H1 (cell line): Measurements from ENCODE around the gene SOWAHD. TPM values are rescaled to one million over a fixed set of nuclear protein-coding genes. Genes with fewer than 3 reads are reported as not detected.

Experiments used
- CTCF ChIA-PET: fragments of 300-600 bp; sonication (Branson Sonifier 250); formaldehyde crosslinking; loops from one replicate; lab custom pipeline; 2021; ENCODE audit not compliant: partially characterized antibody; lab: Charles Lee
- POLR2A ChIA-PET: fragments of 300-600 bp; sonication (Branson Sonifier 250); formaldehyde crosslinking; loops from one replicate; lab custom pipeline; 2021; ENCODE audit warnings: inconsistent platforms; ENCODE audit not compliant: partially characterized antibody; lab: Charles Lee
- DNase-seq, 2 experiments: peaks; one replicate each; pipeline versions ENCODE4 v3.0.0 to v3.0.0-alpha.2; 2010 to 2022; ENCODE audit warnings: low spot score in 2 of 2, low read depth in 1 of 2, mixed read lengths in 1 of 2
- FAIRE-seq: peaks from 2 replicates; lab custom pipeline; 2011; peaks lifted over from hg19 to GRCh38; lab: Jason Lieb, UNC
- H2AFZ ChIP-seq: 2 replicates; pipeline ENCODE4 v1.8.1; 2012; ENCODE audit warnings: low read length, inconsistent platforms
- H2AK5ac ChIP-seq: 2 replicates; pipeline ENCODE4 v1.6.1; 2013; ENCODE audit warnings: low read depth, low read length
- H2BK120ac ChIP-seq: replicated peaks from 2 replicates; pipeline ENCODE3; 2013; ENCODE audit warnings: low read depth, low read length, inconsistent platforms
- H2BK12ac ChIP-seq: 2 replicates; pipeline ENCODE4 v1.6.1; 2013; ENCODE audit warnings: low read depth, low read length
- H2BK15ac ChIP-seq: 2 replicates; pipeline ENCODE4 v1.6.1; 2013; ENCODE audit warnings: low read length
- H2BK20ac ChIP-seq: 2 replicates; pipeline ENCODE4 v1.6.1; 2013; ENCODE audit warnings: low read length
- H2BK5ac ChIP-seq: 2 replicates; pipeline ENCODE4 v1.6.1; 2013; ENCODE audit warnings: low read depth, low read length
- H3K14ac ChIP-seq: 2 replicates; pipeline ENCODE4 v1.6.1; 2013; ENCODE audit warnings: inconsistent platforms; ENCODE audit not compliant: insufficient read length
- H3K18ac ChIP-seq: 2 replicates; pipeline ENCODE4 v1.6.1; 2013; ENCODE audit warnings: low read length; ENCODE audit errors: extremely low read depth
- H3K23ac ChIP-seq: 2 replicates; pipeline ENCODE4 v1.6.1; 2013; ENCODE audit warnings: inconsistent platforms; ENCODE audit not compliant: insufficient read length
- H3K23me2 ChIP-seq: 2 replicates; pipeline ENCODE4 v1.6.1; 2013; ENCODE audit warnings: low read depth, low read length
- H3K27ac ChIP-seq: 2 replicates; pipeline ENCODE4 v1.6.1; 2011; ENCODE audit warnings: low read depth, low read length, inconsistent platforms
- H3K27me3 ChIP-seq, 4 experiments: replicated peaks in 1 of 4; 1 replicate in 1 of 4; 2 replicates in 3 of 4; pipeline versions ENCODE4 v1.6.1 to v1.8.1; 2011 to 2013; ENCODE audit warnings: low read length in 3 of 4, mild to moderate bottlenecking in 3 of 4, inconsistent platforms in 2 of 4, mixed read lengths in 2 of 4, moderate library complexity in 1 of 4; ENCODE audit not compliant: control insufficient read depth in 3 of 4, insufficient read depth in 3 of 4; ENCODE audit errors: extremely low read depth in 1 of 4
- H3K36me3 ChIP-seq, 4 experiments: 2 replicates each; pipeline versions ENCODE4 v1.6.1 to v1.8.1; 2011 to 2013; ENCODE audit warnings: mild to moderate bottlenecking in 4 of 4, low read length in 3 of 4, moderate library complexity in 2 of 4, control low read depth in 1 of 4, inconsistent platforms in 1 of 4; ENCODE audit not compliant: insufficient read depth in 4 of 4, control insufficient read depth in 2 of 4
- H3K4ac ChIP-seq: replicated peaks from 2 replicates; pipeline ENCODE3; 2013; ENCODE audit warnings: low read length, low read depth, mixed read lengths, inconsistent platforms; ENCODE audit not compliant: insufficient read length
- H3K4me1 ChIP-seq, 4 experiments: replicated peaks in 1 of 4; 1 replicate in 1 of 4; 2 replicates in 3 of 4; pipeline versions ENCODE4 v1.6.1 to v1.8.1; 2011 to 2013; ENCODE audit warnings: low read length in 3 of 4, inconsistent platforms in 2 of 4, mixed read lengths in 1 of 4; ENCODE audit not compliant: insufficient read depth in 4 of 4, control insufficient read depth in 3 of 4
- H3K4me2 ChIP-seq, 2 experiments: 2 replicates each; pipeline versions ENCODE4 v1.6.1 to v1.8.1; 2011 to 2013; ENCODE audit warnings: low read depth in 2 of 2, low read length in 2 of 2, control low read depth in 1 of 2, inconsistent platforms in 1 of 2, mild to moderate bottlenecking in 1 of 2; ENCODE audit not compliant: insufficient read depth in 1 of 2
- H3K4me3 ChIP-seq, 4 experiments: fragments of 200-600, 300-600 bp in 1 of 4; sonication (generic), shearing (Covaris generic), sonication (Bioruptor Twin) in 1 of 4; 2 replicates each; pipeline versions ENCODE4 v1.5.1 to v1.8.1; 2011 to 2016; ENCODE audit warnings: low read length in 4 of 4, low read depth in 3 of 4, control low read depth in 2 of 4, inconsistent platforms in 2 of 4, mild to moderate bottlenecking in 2 of 4, mixed read lengths in 1 of 4, moderate library complexity in 1 of 4; ENCODE audit not compliant: insufficient read depth in 2 of 4; ENCODE audit errors: extremely low read depth in 1 of 4
- H3K56ac ChIP-seq: replicated peaks from 2 replicates; pipeline ENCODE3; 2013; ENCODE audit warnings: low read depth, mild to moderate bottlenecking, mixed read lengths, low read length, inconsistent platforms; ENCODE audit not compliant: insufficient read length
- H3K79me1 ChIP-seq: 2 replicates; pipeline ENCODE4 v1.6.1; 2013; ENCODE audit warnings: low read depth, low read length, control low read depth
- H3K79me2 ChIP-seq, 2 experiments: 2 replicates each; pipeline versions ENCODE4 v1.6.1 to v1.8.1; 2012 to 2013; ENCODE audit warnings: low read length in 2 of 2, mild to moderate bottlenecking in 2 of 2, inconsistent platforms in 1 of 2; ENCODE audit not compliant: insufficient read depth in 2 of 2, control insufficient read depth in 1 of 2
- H3K9ac ChIP-seq, 4 experiments: replicated peaks in 1 of 4; 1 replicate in 1 of 4; 2 replicates in 3 of 4; pipeline versions ENCODE4 v1.6.1 to v1.8.1; 2011 to 2013; ENCODE audit warnings: low read depth in 3 of 4, low read length in 3 of 4, control low read depth in 2 of 4, mild to moderate bottlenecking in 2 of 4, moderate library complexity in 2 of 4, inconsistent platforms in 1 of 4; ENCODE audit errors: extremely low read depth in 1 of 4
- H3K9me3 ChIP-seq, 2 experiments: 2 replicates each; pipeline versions ENCODE4 v1.6.1 to v1.8.1; 2012 to 2013; ENCODE audit warnings: mild to moderate bottlenecking in 2 of 2, moderate library complexity in 2 of 2, control low read depth in 1 of 2, inconsistent platforms in 1 of 2, low read depth in 1 of 2, low read length in 1 of 2, mixed read lengths in 1 of 2; ENCODE audit not compliant: insufficient read depth in 2 of 2
- H4K20me1 ChIP-seq, 2 experiments: replicated peaks in 1 of 2; 2 replicates each; pipeline versions ENCODE3 to v1.8.1; 2011 to 2013; ENCODE audit warnings: inconsistent platforms in 2 of 2, low read length in 2 of 2, mild to moderate bottlenecking in 1 of 2; ENCODE audit not compliant: insufficient read depth in 2 of 2, control insufficient read depth in 1 of 2
- H4K5ac ChIP-seq: 2 replicates; pipeline ENCODE4 v1.6.1; 2013; ENCODE audit warnings: low read length, low read depth, mixed read lengths, inconsistent platforms; ENCODE audit not compliant: insufficient read length
- H4K8ac ChIP-seq: 2 replicates; pipeline ENCODE4 v1.8.0; 2013; ENCODE audit warnings: mild to moderate bottlenecking, moderate library complexity, low read length, inconsistent platforms; ENCODE audit not compliant: insufficient read depth; ENCODE audit errors: extremely low read depth
- H4K91ac ChIP-seq: replicated peaks from 2 replicates; pipeline ENCODE3; 2013; ENCODE audit warnings: low read length, mixed read lengths, inconsistent platforms; ENCODE audit not compliant: insufficient read length
- BACH1 ChIP-seq: IDR thresholded peaks from 2 replicates; pipeline ENCODE4 v1.6.1; 2012; ENCODE audit warnings: low read length, improper control_type of control experiment
- CBX8 ChIP-seq: fragments of 300-800, 300-1000 bp; sonication (generic); IDR thresholded peaks from 2 replicates; pipeline ENCODE4 v1.7.1; 2016; ENCODE audit warnings: low read depth, low read length, borderline replicate concordance
- EZH2 ChIP-seq: fragments of 200-600 bp; sonication (generic); IDR thresholded peaks from 2 replicates; pipeline ENCODE4 v1.7.1; 2012; ENCODE audit warnings: low read depth, mild to moderate bottlenecking, moderate library complexity, low read length, inconsistent platforms; ENCODE audit not compliant: severe bottlenecking
- FOSL1 ChIP-seq: IDR thresholded peaks from 2 replicates; pipeline ENCODE4 v1.6.1; 2011; ENCODE audit warnings: mild to moderate bottlenecking, low read depth, low read length, moderate library complexity; ENCODE audit not compliant: insufficient read depth
- GABPA ChIP-seq: IDR thresholded peaks from 2 replicates; pipeline ENCODE4 v1.6.1; 2011; ENCODE audit warnings: mild to moderate bottlenecking, low read length, moderate library complexity, borderline replicate concordance; ENCODE audit not compliant: insufficient read depth
- HDAC6 ChIP-seq: IDR thresholded peaks from one replicate; pipeline ENCODE4 v1.7.1; 2012; ENCODE audit warnings: low read depth, mild to moderate bottlenecking, inconsistent platforms, low read length, moderate library complexity
- KDM4A ChIP-seq: IDR thresholded peaks from one replicate; pipeline ENCODE4 v1.7.1; 2012; ENCODE audit warnings: low read depth, mild to moderate bottlenecking, moderate library complexity, low read length, inconsistent platforms; ENCODE audit not compliant: severe bottlenecking
- RNF2 ChIP-seq: fragments of 200-900, 300-1000 bp; sonication (generic); IDR thresholded peaks from 2 replicates; pipeline ENCODE4 v1.7.1; 2016; ENCODE audit warnings: borderline replicate concordance, low read depth, mild to moderate bottlenecking, antibody characterized with exemption, low read length; ENCODE audit not compliant: poor library complexity, severe bottlenecking; ENCODE audit errors: missing control alignments
- SIX5 ChIP-seq: IDR thresholded peaks from 2 replicates; pipeline ENCODE4 v1.6.1; 2011; ENCODE audit warnings: mild to moderate bottlenecking, low read depth, low read length
- SP4 ChIP-seq: IDR thresholded peaks from 2 replicates; pipeline ENCODE4 v1.6.1; 2012; ENCODE audit warnings: low read length, inconsistent platforms
- SUZ12 ChIP-seq: fragments of 200-600 bp; sonication (generic); IDR thresholded peaks from 2 replicates; pipeline ENCODE4 v1.6.1; 2012; ENCODE audit warnings: mild to moderate bottlenecking, inconsistent platforms, low read length, moderate library complexity, mixed read lengths
- WGBS, 2 experiments: shearing (Covaris generic) in 1 of 2; methylation state at CpG; one replicate each; pipeline versions ENCODE4 v1.1.6 to v1.1.7; 2013 to 2015; ENCODE audit warnings: low lambda C conversion rate in 2 of 2, mixed read lengths in 2 of 2, inconsistent platforms in 1 of 2, low coverage in 1 of 2, missing lambda C conversion rate in 1 of 2; ENCODE audit not compliant: insufficient replicate concordance in 2 of 2, insufficient coverage in 1 of 2, insufficient read length in 1 of 2; ENCODE audit errors: extremely low coverage in 1 of 2, missing lambda C conversion rate in 1 of 2; 5-methylcytosine and 5-hydroxymethylcytosine counted together
- polyA plus RNA-seq, 7 experiments: library from polyadenylated mRNA; depleted of rRNA in 3 of 7; stranded (reverse) in 5 of 7; unstranded in 2 of 7; fragments of >200 nt in 5 of 7; fragments of 200-250 nt in 2 of 7; gene quantifications; 1 replicate in 5 of 7; 2 replicates in 1 of 7; 4 replicates in 1 of 7; pipeline versions ENCODE4 v1.2.1 to v1.2.3, GENCODE V29; 2011 to 2013; ENCODE audit warnings: missing spikeins in 2 of 7, mixed read lengths in 2 of 7
- total RNA-seq: library from RNA; stranded (reverse); fragmentation: NEBNext Ultra II Directional; extraction: Animal tissue kit (Norgen Biotek cat#: 25700); gene quantifications from 2 replicates; pipeline ENCODE4 v1.2.1, GENCODE V29; 2021
- TF ChIP-seq, protein P1 (sequence below): IDR thresholded peaks from 2 replicates; pipeline ENCODE4 v1.6.1; 2012; ENCODE audit warnings: low read length, inconsistent platforms

Gene SOWAHD
- total and polyA plus RNA-seq, 2 of the 8 experiments (the other 6 are each of a cell fraction or from before 2014, with no cell fraction given): 1.7 to 2.9 TPM

DNA sequence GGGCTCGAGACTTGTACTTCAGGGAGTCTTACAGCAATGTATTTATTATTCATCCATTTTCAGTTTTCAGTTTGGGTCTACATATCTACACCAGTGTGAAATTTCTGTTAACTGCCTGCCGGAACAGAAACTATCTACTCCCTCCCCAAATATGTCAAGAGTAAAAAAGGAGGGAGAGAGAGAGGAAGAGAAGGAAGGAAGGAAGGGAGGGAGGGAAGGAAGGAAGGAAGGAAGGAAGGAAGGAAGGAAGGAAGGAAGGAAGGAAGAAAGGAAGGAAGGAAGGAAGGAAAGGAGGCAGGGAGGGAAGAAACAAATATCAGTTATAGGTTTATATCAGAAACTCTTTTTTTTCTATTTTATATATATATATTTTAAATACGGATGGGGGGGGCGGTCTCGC is 20.4 kb downstream of the SOWAHD start:
- no peak overlapping the region for H3K18ac ChIP-seq
- ChIA-PET POLR2A (interaction anchor here (5.1 kb wide), 1 partner anchor 12 kb away, joined by 31 read pairs; the partner anchor contains the start of gene RPL39), CTCF (interaction anchor here (0.6 to 1.7 kb wide), 5 partner anchors 9 to 81 kb away, joined by 3 to 5 read pairs (median 3); no protein-coding TSS in a partner anchor)
- H3K27me3 ChIP-seq: no peaks in the 10 kb centered on the region
- H2BK120ac ChIP-seq: no peak overlapping the region
- H3K9ac ChIP-seq: no peak overlapping the region
- no peak overlapping the region for H2AK5ac ChIP-seq
- H3K4me1 ChIP-seq: peaks cover 0 to 2% (median 0%) of the 10 kb centered on the region in 4 experiments; a peak in 1 of 7 replicates
- DNase-seq (no peak), FAIRE-seq (no peak)
- H4K5ac ChIP-seq: no peak overlapping the region
- no peak overlapping the region for H2AFZ ChIP-seq
- no peak overlapping the region for H3K4me3 ChIP-seq
- no peak overlapping the region for H3K4me2 ChIP-seq
- no peak overlapping the region for H4K8ac ChIP-seq
- no peak overlapping the region for H3K27ac ChIP-seq
- H3K36me3 ChIP-seq: peaks cover 0 to 19% (median 6%) of the 10 kb centered on the region in 4 experiments; a peak in 4 of 8 replicates
- no peak overlapping the region for H3K14ac ChIP-seq
- no peak overlapping the region for H3K4ac ChIP-seq
- no peaks in the 10 kb centered on the region for H3K79me1 ChIP-seq
- no peaks in the 10 kb centered on the region for H3K23me2 ChIP-seq
- no peak overlapping the region for H2BK15ac ChIP-seq
- 96% methylated on average over 4 of the region's 5 CpGs; no CpG with 5 or more reads in 1 of the 2 experiments for WGBS, 2 experiments
- H3K56ac ChIP-seq: no peak overlapping the region
- no peak overlapping the region for H3K23ac ChIP-seq
- H2BK5ac ChIP-seq: no peak overlapping the region
- no peak overlapping the region for H4K91ac ChIP-seq
- no peaks in the 10 kb centered on the region for H3K9me3 ChIP-seq
- H2BK12ac ChIP-seq: no peak overlapping the region
- peaks cover 2 to 8% of the 10 kb centered on the region in 2 experiments for H4K20me1 ChIP-seq
- H2BK20ac ChIP-seq: no peak overlapping the region
- H3K79me2 ChIP-seq: peaks cover 0 to 4% of the 10 kb centered on the region in 2 experiments; a peak in 1 of 4 replicates
- no peak for TF ChIP-seq SIX5
- TF ChIP-seq EZH2: no peak
- TF ChIP-seq SP4: no peak
- no peak for TF ChIP-seq FOSL1
- TF ChIP-seq RNF2: no peak
- no peak for TF ChIP-seq KDM4A
- TF ChIP-seq CBX8: no peak
- TF ChIP-seq GABPA: no peak
- TF ChIP-seq, protein P1, sequence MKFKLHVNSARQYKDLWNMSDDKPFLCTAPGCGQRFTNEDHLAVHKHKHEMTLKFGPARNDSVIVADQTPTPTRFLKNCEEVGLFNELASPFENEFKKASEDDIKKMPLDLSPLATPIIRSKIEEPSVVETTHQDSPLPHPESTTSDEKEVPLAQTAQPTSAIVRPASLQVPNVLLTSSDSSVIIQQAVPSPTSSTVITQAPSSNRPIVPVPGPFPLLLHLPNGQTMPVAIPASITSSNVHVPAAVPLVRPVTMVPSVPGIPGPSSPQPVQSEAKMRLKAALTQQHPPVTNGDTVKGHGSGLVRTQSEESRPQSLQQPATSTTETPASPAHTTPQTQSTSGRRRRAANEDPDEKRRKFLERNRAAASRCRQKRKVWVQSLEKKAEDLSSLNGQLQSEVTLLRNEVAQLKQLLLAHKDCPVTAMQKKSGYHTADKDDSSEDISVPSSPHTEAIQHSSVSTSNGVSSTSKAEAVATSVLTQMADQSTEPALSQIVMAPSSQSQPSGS: no peak
- no peak for TF ChIP-seq SUZ12
- TF ChIP-seq HDAC6: no peak
- no peak for TF ChIP-seq BACH1
